ENCODE data around the gene C1orf167. TPM values are rescaled to one million over a fixed set of nuclear protein-coding genes. Genes with fewer than 3 reads are reported as not detected.

C1orf167 gene
- polyA plus RNA-seq, 1 of the 3 experiments (the other 2 are of a cell fraction): 0.10 TPM

- ChIA-PET POLR2A (no interaction called here), CTCF (interaction anchor here (1.0 to 2.7 kb wide), 2 partner anchors 13 to 65 kb away, joined by 3 to 11 read pairs; no protein-coding TSS in a partner anchor)
- TF ChIP-seq USF1 (IDR thresholded peaks at IDR 0.05; ENCODE audit: borderline replicate concordance, low read depth) (no peak), JUND (IDR thresholded peaks at IDR 0.05) (no peak), GABPA (IDR thresholded peaks at IDR 0.05; ENCODE audit: low read depth) (no peak), RAD21 (IDR thresholded peaks at IDR 0.05; ENCODE audit: low read length) (no peak), IRF3 (IDR thresholded peaks at IDR 0.05; ENCODE audit: low read depth, low read length) (no peak), TAF1 (IDR thresholded peaks at IDR 0.05; ENCODE audit: borderline replicate concordance, low read depth, low read length) (no peak), REST (IDR thresholded peaks at IDR 0.05; ENCODE audit: low read depth, low read length) (no peak), SMC3 (IDR thresholded peaks at IDR 0.05; ENCODE audit: low read depth, low read length) (no peak), CHD2 (IDR thresholded peaks at IDR 0.05; ENCODE audit: low read length, partially characterized antibody) (no peak), RXRA (IDR thresholded peaks at IDR 0.05; ENCODE audit: borderline replicate concordance, low read depth) (no peak), SIN3A (IDR thresholded peaks at IDR 0.05; ENCODE audit: borderline replicate concordance, low read depth, low read length) (no peak), FOXJ3 (CRISPR knock-in tag; IDR thresholded peaks at IDR 0.05) (no peak), EZH2phosphoT487 (IDR thresholded peaks at IDR 0.05; ENCODE audit: borderline replicate concordance, low read depth) (no peak)
- no peaks in the 10 kb centered on the region for H4K20me1 ChIP-seq (ENCODE audit: insufficient read depth)
- H3K9me3 ChIP-seq: no peaks in the 10 kb centered on the region
- H3K27ac ChIP-seq (ENCODE audit: low read depth in 2 of 2, low read length in 1 of 2): no peak overlapping the region
- 71% methylated on average over 5 of the region's 5 CpGs for WGBS (ENCODE audit: low lambda C conversion rate)
- no peaks in the 10 kb centered on the region for H3K79me2 ChIP-seq (ENCODE audit: insufficient read depth)
- H2AFZ ChIP-seq (ENCODE audit: low read depth): no peak overlapping the region
- no peak overlapping the region for H3K4me3 ChIP-seq (ENCODE audit: low read depth in 2 of 2, low read length in 1 of 2)
- no peaks in the 10 kb centered on the region for H3K36me3 ChIP-seq (replicated peaks in 1 of 2; ENCODE audit: control insufficient read depth in 1 of 2, insufficient read depth in 2 of 2, low read length in 1 of 2)
- H3K9me2 ChIP-seq: no peaks in the 10 kb centered on the region
- H3K9ac ChIP-seq: no peak overlapping the region
- DNase-seq: no peak
- no peak overlapping the region for H3K4me2 ChIP-seq
- no peaks in the 10 kb centered on the region for H3F3A ChIP-seq (replicated peaks; ENCODE audit: insufficient read depth)
- H3K27me3 ChIP-seq (ENCODE audit: insufficient read depth): no peaks in the 10 kb centered on the region
- peaks cover 0 to 6% of the 10 kb centered on the region in 2 experiments; a peak in 1 of 4 replicates for H3K4me1 ChIP-seq (ENCODE audit: control insufficient read depth in 1 of 2, insufficient read depth in 2 of 2, low read depth in 1 of 2, low read length in 1 of 2)
These were observed 10.5 kb downstream of the C1orf167 start for GRCh38 chr1:11772458-11772857.

All from SK-N-SH (cell line).